GM15510 (cell line): ENCODE measurements around the gene METTL2B.

Experiments
- POLR2A ChIP-seq: IDR thresholded peaks from 3 replicates; pipeline ENCODE4 v1.6.1; 2011; ENCODE audit warnings: borderline replicate concordance; ENCODE audit not compliant: insufficient read length; ENCODE audit errors: extremely low read depth

Gene METTL2B

GRCh38 chr7:128448751-128449302, 27.7 kb upstream of the METTL2B start:
- no peak for TF ChIP-seq POLR2A

GRCh38 chr7:128450409-128450808, 26.1 kb upstream of the METTL2B start:
- TF ChIP-seq POLR2A: no peak

- TF ChIP-seq POLR2A: no peak
Observed at GRCh38 chr7:128450913-128451312, 25.6 kb upstream of the METTL2B start.

- TF ChIP-seq POLR2A: no peak
Observed at GRCh38 chr7:128452552-128452951, 24.0 kb upstream of the METTL2B start.

GRCh38 chr7:128453836-128454804, 22.4 kb upstream of the METTL2B start:
- TF ChIP-seq POLR2A: no peak

- no peak for TF ChIP-seq POLR2A
Observed at GRCh38 chr7:128454808-128455542, 21.6 kb upstream of the METTL2B start.

- peak; percentile 89 for TF ChIP-seq POLR2A
Observed at GRCh38 chr7:128455543-128456254, 20.8 kb upstream of the METTL2B start, which contains the start of gene HILPDA. HILPDA (plus strand) TSS chr7:128455878; CDS start chr7:128457269, 1,391 bp downstream.

GRCh38 chr7:128456255-128456725, 20.3 kb upstream of the METTL2B start:
- no peak for TF ChIP-seq POLR2A

GRCh38 chr7:128458956-128459355, 17.6 kb upstream of the METTL2B start:
- TF ChIP-seq POLR2A: no peak

- TF ChIP-seq POLR2A: no peak
Observed at GRCh38 chr7:128459394-128459878, 17.1 kb upstream of the METTL2B start.

GRCh38 chr7:128462460-128462859, 14.1 kb upstream of the METTL2B start:
- no peak for TF ChIP-seq POLR2A

GRCh38 chr7:128497405-128497804, 20.9 kb downstream of the METTL2B start:
- TF ChIP-seq POLR2A: no peak

- TF ChIP-seq POLR2A: peak; percentile 73
Observed at GRCh38 chr7:128530855-128531104, 54.2 kb downstream of the METTL2B start.

- TF ChIP-seq POLR2A: no peak
Observed at GRCh38 chr7:128550920-128551319, 74.4 kb downstream of the METTL2B start.
